Kidney tubule cell (primary cell): ENCODE results near the gene ARHGAP24.
A peak's percentile ranks its signal among the peaks of the same experiment; 100 is the strongest.
"Not testable (repeated sequence)": the region's sequence is repeated elsewhere in the genome, so short reads cannot be mapped to it uniquely, and the experiment has no call there.

Experiments
- DNase-seq: peaks from one replicate; pipeline ENCODE4 v3.0.0-alpha.2; 2018; ENCODE audit warnings: low spot score

The ARHGAP24 gene

GRCh38 chr4:85861064-85861765 is 386.3 kb downstream of the ARHGAP24 start:
- peak; percentile 63 for DNase-seq

- DNase-seq, result no peak
Measured at GRCh38 chr4:85862896-85863295, 387.9 kb downstream of the ARHGAP24 start.

GRCh38 chr4:85864259-85865205 is 389.6 kb downstream of the ARHGAP24 start:
- no peak for DNase-seq

- no peak for DNase-seq
Measured at GRCh38 chr4:85865256-85865655, 390.3 kb downstream of the ARHGAP24 start.

GRCh38 chr4:85866508-85866907 is 391.6 kb downstream of the ARHGAP24 start:
- DNase-seq, result peak; percentile 17

- no peak for DNase-seq
Measured at GRCh38 chr4:85867271-85867670, 392.3 kb downstream of the ARHGAP24 start.

GRCh38 chr4:85869181-85869580 is 394.2 kb downstream of the ARHGAP24 start:
- no peak for DNase-seq

- DNase-seq, result no peak
Measured at GRCh38 chr4:85870298-85871083, 395.5 kb downstream of the ARHGAP24 start.

- no peak for DNase-seq
Measured at GRCh38 chr4:85873566-85873965, 398.6 kb downstream of the ARHGAP24 start.

GRCh38 chr4:85879518-85879917 is 404.6 kb downstream of the ARHGAP24 start:
- DNase-seq, result no peak

GRCh38 chr4:85883180-85883579 is 408.2 kb downstream of the ARHGAP24 start:
- DNase-seq, result no peak

- DNase-seq, result no peak
Measured at GRCh38 chr4:85884251-85884650, 409.3 kb downstream of the ARHGAP24 start.

- DNase-seq, result no peak
Measured at GRCh38 chr4:85886665-85887064, 411.7 kb downstream of the ARHGAP24 start.

- DNase-seq, result no peak
Measured at GRCh38 chr4:85889314-85889713, 414.4 kb downstream of the ARHGAP24 start.

- no peak for DNase-seq
Measured at GRCh38 chr4:85895755-85896154, 420.8 kb downstream of the ARHGAP24 start.

- peak; percentile 65 for DNase-seq
Measured at GRCh38 chr4:85898231-85898630, 423.3 kb downstream of the ARHGAP24 start.

GRCh38 chr4:85901500-85901899 is 426.6 kb downstream of the ARHGAP24 start:
- no peak for DNase-seq

- not testable (repeated sequence) for DNase-seq
Measured at GRCh38 chr4:85902647-85903046, 427.7 kb downstream of the ARHGAP24 start.

- no peak for DNase-seq
Measured at GRCh38 chr4:85905761-85906160, 430.8 kb downstream of the ARHGAP24 start.

- peak; percentile 32 for DNase-seq
Measured at GRCh38 chr4:85907001-85907400, 432.1 kb downstream of the ARHGAP24 start.

GRCh38 chr4:85909851-85910250 is 434.9 kb downstream of the ARHGAP24 start:
- DNase-seq, result peak; percentile 60

GRCh38 chr4:85910985-85911384 is 436.0 kb downstream of the ARHGAP24 start:
- no peak for DNase-seq
